BJ (cell line): Measurements from ENCODE around the gene PHLPP2. TPM values are rescaled to one million over a fixed set of nuclear protein-coding genes. Genes with fewer than 3 reads are reported as not detected.
A peak's percentile ranks its signal among the peaks of the same experiment; 100 is the strongest.

ENCODE experiments used
- CTCF ChIA-PET: fragments of 350-600 bp; formaldehyde crosslinking; extraction: SDS; loops from one replicate; lab custom pipeline; 2021; ENCODE audit warnings: antibody characterized with exemption, inconsistent platforms; lab: Yijun Ruan, JAX
- POLR2A ChIA-PET: fragments of 300-600 bp; sonication (Branson Sonifier 250); formaldehyde crosslinking; extraction: SDS; loops from one replicate; lab custom pipeline; 2021; ENCODE audit warnings: antibody characterized with exemption; lab: Charles Lee
- DNase-seq: peaks from one replicate; pipeline ENCODE4 v3.0.0-alpha.2; 2011; ENCODE audit warnings: low read depth
- H3K27me3 ChIP-seq: 2 replicates; pipeline ENCODE4 v1.6.0; 2011; ENCODE audit warnings: low read length; ENCODE audit not compliant: control insufficient read depth, insufficient read depth
- H3K36me3 ChIP-seq: 2 replicates; pipeline ENCODE4 v1.5.1; 2011; ENCODE audit warnings: low read length; ENCODE audit not compliant: control insufficient read depth, insufficient read depth
- H3K4me3 ChIP-seq: 2 replicates; pipeline ENCODE4 v1.5.1; 2011; ENCODE audit warnings: low read depth, mild to moderate bottlenecking, control low read depth, low read length
- CTCF ChIP-seq: IDR thresholded peaks from 2 replicates; pipeline ENCODE4 v1.5.1; 2011; ENCODE audit warnings: low read depth, mild to moderate bottlenecking, control low read depth, inconsistent platforms, low read length, moderate library complexity; ENCODE audit not compliant: insufficient read depth
- polyA minus RNA-seq: library from RNA; depleted of rRNA, polyadenylated mRNA; stranded (reverse); fragments of >200 nt; gene quantifications from 2 replicates; pipeline ENCODE4 v1.2.3, GENCODE V29; 2011; rRNA and poly(A)+ RNA removed
- polyA plus RNA-seq: library from polyadenylated mRNA; depleted of rRNA; stranded (reverse); fragments of >200 nt; gene quantifications from 2 replicates; pipeline ENCODE4 v1.2.3, GENCODE V29; 2011; rRNA removed

Gene PHLPP2
- polyA plus RNA-seq (7.9 and 10.0 TPM in 2 replicates), polyA minus RNA-seq (19.9 and 24.8 TPM in 2 replicates)

- peak within 1 kb of the TSS; percentile 82 for H3K4me3 ChIP-seq
- no peak for DNase-seq
- no peaks in the 10 kb centered on the region for H3K36me3 ChIP-seq
- POLR2A ChIA-PET: no interaction called here
- H3K27me3 ChIP-seq: no peaks in the 10 kb centered on the region
- no peak for TF ChIP-seq CTCF
- CTCF ChIA-PET: interaction anchor here (1.4 kb wide), 1 partner anchor 21 kb away, joined by 3 read pairs; no protein-coding TSS in a partner anchor
These were observed at the start of gene PHLPP2 for GRCh38 chr16:71724320-71724751. TSS of gene PHLPP2 (minus strand) at chr16:71724701. CDS start at chr16:71714795, 9,906 bp downstream.

DNA sequence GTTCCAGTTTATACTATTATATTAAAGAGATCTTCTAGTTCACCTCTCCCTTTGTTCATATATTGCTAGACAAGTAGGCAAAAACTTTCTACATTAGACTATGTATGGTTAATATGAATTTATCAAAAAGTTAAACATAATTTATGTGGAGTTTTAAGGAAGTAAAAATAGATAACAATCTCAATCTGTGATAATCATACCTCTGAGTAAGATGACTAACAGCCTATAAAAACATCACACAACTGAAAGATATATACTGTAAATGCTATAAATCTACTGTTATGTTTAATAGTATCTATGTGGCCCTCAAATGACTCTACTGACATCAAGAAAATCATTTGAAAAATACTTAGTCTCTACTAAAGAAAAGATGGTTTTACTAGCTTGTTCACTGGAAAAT, 47.1 kb upstream of the PHLPP2 start:
- Histone ChIP-seq H3K27me3 (no peaks in the 10 kb centered on the region), H3K36me3 (peaks cover 7% of the 10 kb centered on the region), H3K4me3 (no peak overlapping the region)
- DNase-seq: no peak
- TF ChIP-seq CTCF: no peak
- ChIA-PET CTCF (no interaction called here), POLR2A (no interaction called here)

GRCh38 chr16:71769222-71769621, 44.7 kb upstream of the PHLPP2 start:
- no peak for TF ChIP-seq CTCF
- no peak overlapping the region for H3K4me3 ChIP-seq
- POLR2A ChIA-PET: no interaction called here
- CTCF ChIA-PET: no interaction called here
- no peak for DNase-seq
- no peaks in the 10 kb centered on the region for H3K27me3 ChIP-seq
- H3K36me3 ChIP-seq: peaks cover 6% of the 10 kb centered on the region

- POLR2A ChIA-PET: no interaction called here
- CTCF ChIA-PET: interaction anchor here (1.1 kb wide), 1 partner anchor 194 kb away, joined by 3 read pairs; no protein-coding TSS in a partner anchor
- no peak for DNase-seq
These were observed 42.8 kb upstream of the PHLPP2 start for GRCh38 chr16:71767060-71767900.

More at GRCh38 chr16:71767060-71767900, 42.8 kb upstream of the PHLPP2 start:
- no peak overlapping the region for H3K4me3 ChIP-seq
- H3K27me3 ChIP-seq: no peaks in the 10 kb centered on the region
- TF ChIP-seq CTCF: no peak
- H3K36me3 ChIP-seq: peaks cover 9% of the 10 kb centered on the region
